ENCODE data around the gene LRP4.

DNA sequence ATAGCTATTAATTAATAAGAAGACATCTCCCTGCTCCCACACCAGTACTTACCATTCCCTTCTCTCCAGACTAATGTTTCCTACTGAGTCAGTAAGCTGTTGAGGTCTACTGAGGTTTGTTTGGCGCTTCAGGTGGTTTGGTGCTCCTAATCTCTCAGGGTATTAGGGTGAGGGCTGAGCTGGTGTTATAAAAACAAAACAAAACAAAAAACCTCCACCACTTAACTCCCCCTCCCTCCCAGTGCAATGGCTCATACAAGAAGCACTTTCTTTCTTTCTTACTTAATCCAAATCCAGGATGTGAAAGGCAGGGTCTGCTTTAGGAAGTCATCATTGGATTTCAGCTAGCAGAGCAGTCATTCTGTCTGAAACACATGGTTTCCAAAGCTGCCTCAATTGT is 33.5 kb upstream of the LRP4 start:
- no peak for TF ChIP-seq ZNF747 (CRISPR knock-in tag; IDR thresholded peaks at IDR 0.05; ENCODE audit: borderline replicate concordance)
- no peak for TF ChIP-seq SP1 (IDR thresholded peaks at IDR 0.05)
- TF ChIP-seq SP1 (CRISPR knock-in tag; IDR thresholded peaks at IDR 0.05) = no peak
- TF ChIP-seq, protein P1, sequence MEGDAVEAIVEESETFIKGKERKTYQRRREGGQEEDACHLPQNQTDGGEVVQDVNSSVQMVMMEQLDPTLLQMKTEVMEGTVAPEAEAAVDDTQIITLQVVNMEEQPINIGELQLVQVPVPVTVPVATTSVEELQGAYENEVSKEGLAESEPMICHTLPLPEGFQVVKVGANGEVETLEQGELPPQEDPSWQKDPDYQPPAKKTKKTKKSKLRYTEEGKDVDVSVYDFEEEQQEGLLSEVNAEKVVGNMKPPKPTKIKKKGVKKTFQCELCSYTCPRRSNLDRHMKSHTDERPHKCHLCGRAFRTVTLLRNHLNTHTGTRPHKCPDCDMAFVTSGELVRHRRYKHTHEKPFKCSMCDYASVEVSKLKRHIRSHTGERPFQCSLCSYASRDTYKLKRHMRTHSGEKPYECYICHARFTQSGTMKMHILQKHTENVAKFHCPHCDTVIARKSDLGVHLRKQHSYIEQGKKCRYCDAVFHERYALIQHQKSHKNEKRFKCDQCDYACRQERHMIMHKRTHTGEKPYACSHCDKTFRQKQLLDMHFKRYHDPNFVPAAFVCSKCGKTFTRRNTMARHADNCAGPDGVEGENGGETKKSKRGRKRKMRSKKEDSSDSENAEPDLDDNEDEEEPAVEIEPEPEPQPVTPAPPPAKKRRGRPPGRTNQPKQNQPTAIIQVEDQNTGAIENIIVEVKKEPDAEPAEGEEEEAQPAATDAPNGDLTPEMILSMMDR (CRISPR knock-in tag; IDR thresholded peaks at IDR 0.05) = no peak
- TF ChIP-seq, protein P2, sequence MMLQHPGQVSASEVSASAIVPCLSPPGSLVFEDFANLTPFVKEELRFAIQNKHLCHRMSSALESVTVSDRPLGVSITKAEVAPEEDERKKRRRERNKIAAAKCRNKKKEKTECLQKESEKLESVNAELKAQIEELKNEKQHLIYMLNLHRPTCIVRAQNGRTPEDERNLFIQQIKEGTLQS (CRISPR knock-in tag; IDR thresholded peaks at IDR 0.05) = no peak
- no peak for TF ChIP-seq POLR2A (IDR thresholded peaks at IDR 0.05; ENCODE audit: insufficient read depth in 1 of 2, low read depth in 2 of 2, low read length in 2 of 2)
- TF ChIP-seq, protein P3, sequence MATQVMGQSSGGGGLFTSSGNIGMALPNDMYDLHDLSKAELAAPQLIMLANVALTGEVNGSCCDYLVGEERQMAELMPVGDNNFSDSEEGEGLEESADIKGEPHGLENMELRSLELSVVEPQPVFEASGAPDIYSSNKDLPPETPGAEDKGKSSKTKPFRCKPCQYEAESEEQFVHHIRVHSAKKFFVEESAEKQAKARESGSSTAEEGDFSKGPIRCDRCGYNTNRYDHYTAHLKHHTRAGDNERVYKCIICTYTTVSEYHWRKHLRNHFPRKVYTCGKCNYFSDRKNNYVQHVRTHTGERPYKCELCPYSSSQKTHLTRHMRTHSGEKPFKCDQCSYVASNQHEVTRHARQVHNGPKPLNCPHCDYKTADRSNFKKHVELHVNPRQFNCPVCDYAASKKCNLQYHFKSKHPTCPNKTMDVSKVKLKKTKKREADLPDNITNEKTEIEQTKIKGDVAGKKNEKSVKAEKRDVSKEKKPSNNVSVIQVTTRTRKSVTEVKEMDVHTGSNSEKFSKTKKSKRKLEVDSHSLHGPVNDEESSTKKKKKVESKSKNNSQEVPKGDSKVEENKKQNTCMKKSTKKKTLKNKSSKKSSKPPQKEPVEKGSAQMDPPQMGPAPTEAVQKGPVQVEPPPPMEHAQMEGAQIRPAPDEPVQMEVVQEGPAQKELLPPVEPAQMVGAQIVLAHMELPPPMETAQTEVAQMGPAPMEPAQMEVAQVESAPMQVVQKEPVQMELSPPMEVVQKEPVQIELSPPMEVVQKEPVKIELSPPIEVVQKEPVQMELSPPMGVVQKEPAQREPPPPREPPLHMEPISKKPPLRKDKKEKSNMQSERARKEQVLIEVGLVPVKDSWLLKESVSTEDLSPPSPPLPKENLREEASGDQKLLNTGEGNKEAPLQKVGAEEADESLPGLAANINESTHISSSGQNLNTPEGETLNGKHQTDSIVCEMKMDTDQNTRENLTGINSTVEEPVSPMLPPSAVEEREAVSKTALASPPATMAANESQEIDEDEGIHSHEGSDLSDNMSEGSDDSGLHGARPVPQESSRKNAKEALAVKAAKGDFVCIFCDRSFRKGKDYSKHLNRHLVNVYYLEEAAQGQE (IDR thresholded peaks at IDR 0.05; ENCODE audit: borderline replicate concordance in 1 of 2, low read depth in 1 of 2, low read length in 2 of 2) = no peak
- TF ChIP-seq ZBTB7B (CRISPR knock-in tag; IDR thresholded peaks at IDR 0.05) = no peak

Data from HepG2 (cell line).